GM06990 (cell line): Measurements from ENCODE around the gene DLL4.

ENCODE experiments used
- DNase-seq: peaks from one replicate; pipeline ENCODE4 v3.0.0-alpha.2; 2011; ENCODE audit not compliant: insufficient read length; ENCODE audit errors: extremely low read depth
- H3K27me3 ChIP-seq: replicated peaks from 2 replicates; pipeline ENCODE4 v1.6.0; 2011; ENCODE audit warnings: low read length; ENCODE audit not compliant: control insufficient read depth, insufficient read depth
- H3K36me3 ChIP-seq: 2 replicates; pipeline ENCODE4 v1.5.1; 2011; ENCODE audit warnings: low read length; ENCODE audit not compliant: control insufficient read depth, insufficient read depth
- H3K4me3 ChIP-seq: replicated peaks from 2 replicates; pipeline ENCODE4 v1.5.1; 2011; ENCODE audit warnings: low read depth, mild to moderate bottlenecking, control low read depth, low read length
- TF ChIP-seq, protein P1 (sequence below): IDR thresholded peaks from 2 replicates; pipeline ENCODE4 v1.5.1; 2011; ENCODE audit warnings: low read length, control low read depth, mild to moderate bottlenecking, inconsistent platforms; ENCODE audit not compliant: insufficient read depth, poor library complexity, severe bottlenecking

DLL4 gene

DNA sequence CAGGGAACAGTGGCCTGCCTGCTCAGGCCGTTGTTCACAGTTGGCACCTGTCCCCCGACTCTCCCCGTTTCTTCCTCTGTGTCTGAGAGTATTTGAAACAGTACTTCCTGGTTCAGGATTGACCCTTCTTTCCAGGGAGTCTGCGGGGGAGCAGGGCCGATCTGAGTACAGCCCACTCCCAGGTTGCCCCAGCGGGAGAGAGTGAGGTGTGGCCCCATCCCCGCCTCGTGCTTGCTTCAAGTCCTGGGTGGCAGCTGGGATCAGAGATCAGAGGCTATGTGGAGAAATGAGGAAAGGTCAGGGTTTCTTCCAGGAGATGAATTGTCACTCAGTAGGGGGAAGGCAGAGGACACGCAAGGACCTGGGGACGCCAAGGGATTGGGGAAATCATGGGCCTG lies 6.5 kb upstream of the DLL4 start:
- Histone ChIP-seq H3K27me3 (peaks cover 4% of the 10 kb centered on the region; the same call in 1 of the 2 replicates), H3K4me3 (no peak overlapping the region), H3K36me3 (no peaks in the 10 kb centered on the region)
- TF ChIP-seq, protein P1, sequence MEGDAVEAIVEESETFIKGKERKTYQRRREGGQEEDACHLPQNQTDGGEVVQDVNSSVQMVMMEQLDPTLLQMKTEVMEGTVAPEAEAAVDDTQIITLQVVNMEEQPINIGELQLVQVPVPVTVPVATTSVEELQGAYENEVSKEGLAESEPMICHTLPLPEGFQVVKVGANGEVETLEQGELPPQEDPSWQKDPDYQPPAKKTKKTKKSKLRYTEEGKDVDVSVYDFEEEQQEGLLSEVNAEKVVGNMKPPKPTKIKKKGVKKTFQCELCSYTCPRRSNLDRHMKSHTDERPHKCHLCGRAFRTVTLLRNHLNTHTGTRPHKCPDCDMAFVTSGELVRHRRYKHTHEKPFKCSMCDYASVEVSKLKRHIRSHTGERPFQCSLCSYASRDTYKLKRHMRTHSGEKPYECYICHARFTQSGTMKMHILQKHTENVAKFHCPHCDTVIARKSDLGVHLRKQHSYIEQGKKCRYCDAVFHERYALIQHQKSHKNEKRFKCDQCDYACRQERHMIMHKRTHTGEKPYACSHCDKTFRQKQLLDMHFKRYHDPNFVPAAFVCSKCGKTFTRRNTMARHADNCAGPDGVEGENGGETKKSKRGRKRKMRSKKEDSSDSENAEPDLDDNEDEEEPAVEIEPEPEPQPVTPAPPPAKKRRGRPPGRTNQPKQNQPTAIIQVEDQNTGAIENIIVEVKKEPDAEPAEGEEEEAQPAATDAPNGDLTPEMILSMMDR, result no peak
- no peak for DNase-seq

DNA sequence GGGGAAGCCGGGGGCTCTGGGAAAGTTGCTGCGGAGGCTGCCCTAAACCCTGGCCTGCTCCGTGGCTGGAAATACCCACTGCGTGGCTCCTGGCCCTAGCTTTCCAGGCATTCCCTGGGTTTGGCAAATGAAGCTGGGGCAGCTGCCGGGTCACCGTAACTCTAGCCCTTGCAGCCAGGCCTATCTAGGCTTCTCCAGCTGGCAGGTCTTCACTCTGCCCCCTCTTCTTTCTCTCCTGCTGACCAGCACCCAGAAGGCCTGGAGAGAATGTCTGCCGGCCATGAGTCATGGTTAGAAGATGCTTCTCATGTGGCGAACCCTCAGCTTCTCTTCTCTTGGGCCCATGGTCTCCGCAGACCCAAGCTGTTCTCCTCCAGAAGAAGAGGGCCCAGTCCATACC lies 5.6 kb upstream of the DLL4 start:
- Histone ChIP-seq H3K27me3 (peaks cover 4% of the 10 kb centered on the region; the same call in 1 of the 2 replicates), H3K4me3 (no peak overlapping the region), H3K36me3 (no peaks in the 10 kb centered on the region)
- DNase-seq, result no peak
- TF ChIP-seq, protein P1, result no peak

DNA sequence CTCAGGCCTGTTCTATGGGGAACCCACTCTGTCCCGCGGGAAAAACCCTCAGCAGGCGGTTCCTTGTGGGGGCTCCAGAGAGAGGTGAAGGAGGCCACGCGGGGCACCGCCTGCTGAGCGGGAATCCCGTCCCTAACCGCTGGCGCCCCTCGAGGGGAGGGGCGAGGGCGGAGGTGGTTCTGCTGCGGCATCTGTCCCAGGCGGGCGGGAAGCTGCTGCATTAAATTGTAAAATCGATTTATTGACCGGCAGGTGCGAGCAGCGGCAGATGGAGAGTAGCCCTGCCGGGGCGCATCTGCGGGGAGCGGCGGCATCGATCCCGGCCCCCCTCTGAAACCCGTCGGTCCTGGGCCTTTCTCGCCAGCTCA lies 3.7 kb upstream of the DLL4 start:
- no peak overlapping the region for H3K4me3 ChIP-seq
- no peaks in the 10 kb centered on the region for H3K36me3 ChIP-seq
- TF ChIP-seq, protein P1, result no peak
- peaks cover 4% of the 10 kb centered on the region; the same call in 1 of the 2 replicates for H3K27me3 ChIP-seq
- DNase-seq, result no peak

DNA sequence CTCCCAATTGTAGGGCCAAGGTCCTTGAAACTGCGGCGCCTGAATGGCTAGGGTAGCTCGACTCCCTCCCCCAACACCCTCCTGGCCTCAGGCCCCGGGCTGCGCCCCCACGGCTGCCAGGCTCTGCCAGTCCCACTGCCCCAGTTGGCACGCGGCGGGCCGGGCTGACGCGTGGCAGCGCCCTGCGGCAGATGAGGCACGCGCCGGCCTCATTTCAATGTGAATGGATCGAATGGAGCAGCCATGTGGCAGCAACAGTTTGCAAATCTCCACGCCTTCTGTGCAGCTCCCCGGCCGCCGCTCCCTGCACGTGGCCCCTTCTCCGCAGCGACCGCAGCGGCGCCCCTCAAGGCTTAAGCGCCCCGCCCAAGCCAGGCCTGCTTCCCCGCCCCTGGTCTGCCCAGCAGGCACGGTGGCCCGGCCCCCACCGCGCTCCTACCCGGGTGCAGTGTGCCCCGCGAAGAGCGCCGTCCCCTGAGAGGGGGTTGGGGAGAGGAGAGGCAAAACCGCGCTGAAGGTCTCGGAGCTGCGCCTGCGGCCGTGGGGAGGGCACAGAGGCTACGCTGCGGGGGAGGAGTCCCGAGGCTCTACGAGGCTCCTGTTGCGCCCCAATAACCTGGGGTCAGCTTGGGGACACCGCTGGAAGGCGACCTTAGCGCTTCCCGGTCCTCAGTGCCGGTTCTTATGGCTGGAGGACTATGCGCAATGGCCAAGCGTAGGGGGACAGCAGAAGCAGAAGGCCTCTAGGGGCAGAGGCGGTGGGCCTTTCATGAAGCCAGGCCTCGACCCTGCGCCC lies 3.1 kb upstream of the DLL4 start:
- peak overlapping the region; percentile 11; the same call in 1 of the 2 replicates for H3K4me3 ChIP-seq
- peaks cover 4% of the 10 kb centered on the region; the same call in 1 of the 2 replicates for H3K27me3 ChIP-seq

DNA sequence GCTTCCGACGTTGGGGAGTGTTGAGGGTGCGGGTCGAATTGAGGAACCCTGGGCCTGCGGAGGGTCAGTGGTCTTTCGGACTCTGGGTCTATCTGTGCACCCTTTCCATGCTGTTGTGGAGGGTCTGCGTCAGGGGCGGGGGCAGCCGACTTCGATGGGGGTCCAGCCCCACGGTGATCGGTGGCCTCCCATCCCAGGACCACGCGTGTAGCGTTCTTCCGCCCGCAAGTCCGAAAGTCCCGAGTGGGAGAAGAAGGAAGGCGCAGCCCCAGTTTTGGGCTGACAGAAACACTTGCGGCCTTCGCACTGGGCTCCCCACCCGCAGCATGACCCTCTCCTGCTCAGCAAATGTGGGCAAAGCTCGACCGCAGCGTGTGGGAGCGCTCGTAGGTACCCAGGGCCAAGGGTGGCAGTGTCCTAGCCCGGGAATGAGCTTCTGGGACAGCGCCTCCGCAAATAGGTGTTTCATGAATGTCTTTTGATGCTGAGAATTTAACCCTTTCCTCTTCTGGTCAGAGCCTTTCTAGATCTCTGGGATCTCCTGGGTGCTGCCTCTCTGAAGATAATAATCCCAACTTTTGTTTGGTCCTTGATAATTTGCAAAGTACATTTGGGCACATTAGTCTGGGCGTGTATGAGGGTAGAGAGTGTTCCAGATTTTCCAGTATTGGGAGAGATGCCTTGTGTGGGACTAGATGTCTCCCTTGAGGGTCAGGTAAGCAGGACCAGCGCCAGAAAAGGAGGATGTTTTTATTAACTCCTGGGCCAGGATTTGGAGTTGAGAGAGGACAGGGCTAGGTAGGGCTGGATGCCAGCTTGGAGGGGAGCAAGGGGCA lies 2.3 kb upstream of the DLL4 start:
- DNase-seq, result no peak
- Histone ChIP-seq H3K27me3 (peaks cover 4% of the 10 kb centered on the region; the same call in 1 of the 2 replicates), H3K36me3 (no peaks in the 10 kb centered on the region), H3K4me3 (no peak overlapping the region)
- TF ChIP-seq, protein P1, result no peak

More for the DNA sequence above, 3.1 kb upstream of the DLL4 start:
- no peak for DNase-seq
- no peaks in the 10 kb centered on the region for H3K36me3 ChIP-seq
- TF ChIP-seq, protein P1, result no peak
